ENCODE results near the gene ETV3L.

- TF ChIP-seq TOX (CRISPR knock-in tag; IDR thresholded peaks at IDR 0.05; ENCODE audit: borderline replicate concordance): no peak
- TF ChIP-seq ZFP30 (CRISPR knock-in tag; IDR thresholded peaks at IDR 0.05): no peak
- TF ChIP-seq, protein P1, sequence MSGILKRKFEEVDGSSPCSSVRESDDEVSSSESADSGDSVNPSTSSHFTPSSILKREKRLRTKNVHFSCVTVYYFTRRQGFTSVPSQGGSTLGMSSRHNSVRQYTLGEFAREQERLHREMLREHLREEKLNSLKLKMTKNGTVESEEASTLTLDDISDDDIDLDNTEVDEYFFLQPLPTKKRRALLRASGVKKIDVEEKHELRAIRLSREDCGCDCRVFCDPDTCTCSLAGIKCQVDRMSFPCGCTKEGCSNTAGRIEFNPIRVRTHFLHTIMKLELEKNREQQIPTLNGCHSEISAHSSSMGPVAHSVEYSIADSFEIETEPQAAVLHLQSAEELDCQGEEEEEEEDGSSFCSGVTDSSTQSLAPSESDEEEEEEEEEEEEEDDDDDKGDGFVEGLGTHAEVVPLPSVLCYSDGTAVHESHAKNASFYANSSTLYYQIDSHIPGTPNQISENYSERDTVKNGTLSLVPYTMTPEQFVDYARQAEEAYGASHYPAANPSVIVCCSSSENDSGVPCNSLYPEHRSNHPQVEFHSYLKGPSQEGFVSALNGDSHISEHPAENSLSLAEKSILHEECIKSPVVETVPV (CRISPR knock-in tag; IDR thresholded peaks at IDR 0.05): no peak
These were observed 55.3 kb downstream of the ETV3L start for GRCh38 chr1:157044326-157044725.

Measured in SK-N-SH treated with all-trans-retinoic acid at 6 μM for 48 hours (cell line).